K562 (cell line): ENCODE data around the gene BCKDK. TPM values are rescaled to one million over a fixed set of nuclear protein-coding genes. Genes with fewer than 3 reads are reported as not detected.

ENCODE experiments used
- ATAC-seq: fragments of 200-7000 bp; cut with Tn5 transposase; 3 replicates; pipeline ENCODE4 v1.9.1; 2020; ENCODE audit warnings: moderate library complexity
- BruUV-seq: library from RNA; stranded (reverse); fragments of 400-500 nt; replicated peaks from 2 replicates; lab custom pipeline; 2021; lab: Mats Ljungman, UMichigan
- CTCF ChIA-PET: fragments of 300-600 bp; formaldehyde crosslinking; extraction: SDS; loops from one replicate; lab custom pipeline; 2021; ENCODE audit warnings: low intra/inter-chr PET ratio; lab: Yijun Ruan, JAX
- POLR2A ChIA-PET: fragments of 300-600, 350-650 bp; sonication (Branson Sonifier 250); formaldehyde crosslinking; extraction: SDS; loops from one replicate; lab custom pipeline; 2021; ENCODE audit warnings: antibody characterized with exemption, inconsistent platforms; lab: Yijun Ruan, JAX
- DNase-seq, 4 experiments: peaks; one replicate each; pipeline versions ENCODE4 v3.0.0 to v3.0.0-alpha.2; 2011 to 2018; ENCODE audit warnings: low spot score in 3 of 4, mixed read lengths in 3 of 4; ENCODE audit errors: extremely low read depth in 1 of 4
- FAIRE-seq: peaks from 2 replicates; lab custom pipeline; 2011; peaks lifted over from hg19 to GRCh38; lab: Jason Lieb, UNC
- H2AFZ ChIP-seq: 2 replicates; pipeline ENCODE4 v1.6.0; 2011; ENCODE audit warnings: low read depth, low read length, control low read depth, inconsistent platforms
- H3K27ac ChIP-seq: fragments of 200-600 bp; 3 replicates; pipeline ENCODE4 v1.8.0; 2011; ENCODE audit warnings: low read depth, mild to moderate bottlenecking, control low read depth, inconsistent platforms, low read length, moderate library complexity, mixed read lengths; ENCODE audit errors: extremely low read depth
- H3K27me3 ChIP-seq, 2 experiments: fragments of 300-600 bp in 1 of 2; 2 replicates in 1 of 2; 3 replicates in 1 of 2; pipeline versions ENCODE4 v1.6.0 to v1.8.0; 2011; ENCODE audit warnings: inconsistent platforms in 2 of 2, low read length in 2 of 2, mild to moderate bottlenecking in 1 of 2, mixed read lengths in 1 of 2, moderate library complexity in 1 of 2; ENCODE audit not compliant: control insufficient read depth in 2 of 2, insufficient read depth in 2 of 2
- H3K36me3 ChIP-seq: fragments of 300-600 bp; 3 replicates; pipeline ENCODE4 v1.8.0; 2011; ENCODE audit warnings: mild to moderate bottlenecking, low read length, inconsistent platforms; ENCODE audit not compliant: control insufficient read depth, insufficient read depth
- H3K4me1 ChIP-seq, 2 experiments: fragments of 200-600 bp in 1 of 2; replicated peaks in 1 of 2; 2 replicates in 1 of 2; 3 replicates in 1 of 2; pipeline versions ENCODE4 v1.5.1 to v1.8.0; 2011; ENCODE audit warnings: inconsistent platforms in 2 of 2, low read length in 2 of 2, mild to moderate bottlenecking in 1 of 2, mixed read lengths in 1 of 2, moderate library complexity in 1 of 2; ENCODE audit not compliant: control insufficient read depth in 2 of 2, insufficient read depth in 2 of 2
- H3K4me2 ChIP-seq: 2 replicates; pipeline ENCODE4 v1.6.1; 2011; ENCODE audit warnings: low read length, control low read depth, inconsistent platforms, mixed read lengths; ENCODE audit not compliant: insufficient read depth
- H3K4me3 ChIP-seq: fragments of 200-600 bp; sonication (generic), shearing (Covaris generic); 2 replicates; pipeline ENCODE4 v1.5.1; 2016; ENCODE audit warnings: control low read depth, inconsistent platforms
- H3K79me2 ChIP-seq: fragments of 200-600 bp; 3 replicates; pipeline ENCODE4 v1.8.0; 2011; ENCODE audit warnings: low read length, inconsistent platforms; ENCODE audit not compliant: control insufficient read depth, insufficient read depth
- H3K9ac ChIP-seq, 2 experiments: 2 replicates each; pipeline versions ENCODE4 v1.6.0 to v1.6.1; 2011; ENCODE audit warnings: low read depth in 2 of 2, low read length in 2 of 2, control low read depth in 1 of 2, inconsistent platforms in 1 of 2, mild to moderate bottlenecking in 1 of 2, mixed read lengths in 1 of 2; ENCODE audit not compliant: insufficient read depth in 1 of 2
- H3K9me1 ChIP-seq: one replicate; pipeline ENCODE4 v1.6.0; 2011; ENCODE audit warnings: inconsistent platforms, mild to moderate bottlenecking, low read length, moderate library complexity; ENCODE audit not compliant: control insufficient read depth, insufficient read depth
- H3K9me3 ChIP-seq: replicated peaks from 2 replicates; pipeline ENCODE4 v1.5.1; 2011; ENCODE audit warnings: low read depth, low read length, inconsistent platforms; ENCODE audit not compliant: control insufficient read depth, insufficient read depth
- H4K20me1 ChIP-seq: replicated peaks from 2 replicates; pipeline ENCODE4 v1.6.1; 2011; ENCODE audit warnings: low read length, inconsistent platforms, mixed read lengths; ENCODE audit not compliant: control insufficient read depth, insufficient read depth
- C11orf30 ChIP-seq: fragments of 450-650 bp; IDR thresholded peaks from 2 replicates; pipeline ENCODE4 v1.6.1; 2016; ENCODE audit warnings: low read depth, mild to moderate bottlenecking
- MLLT1 ChIP-seq, 2 experiments: fragments of 450-650 bp; IDR thresholded peaks; 2 replicates each; pipeline ENCODE4 v1.6.1; 2016
- MXD1 ChIP-seq: fragments of 250-450 bp; sonication (Bioruptor Pico); IDR thresholded peaks from 2 replicates; pipeline ENCODE4 v1.8.0; 2021; ENCODE audit warnings: borderline replicate concordance, mild to moderate bottlenecking, moderate library complexity; ENCODE audit not compliant: poor library complexity, severe bottlenecking
- POLR2G ChIP-seq: fragments of 200-400 bp; formaldehyde crosslinking; IDR thresholded peaks from 2 replicates; pipeline ENCODE4 v1.6.1; 2017; ENCODE audit warnings: low read depth, mild to moderate bottlenecking, antibody characterized with exemption, low read length, moderate library complexity
- RBFOX2 ChIP-seq: fragments of 200-400 bp; formaldehyde crosslinking; IDR thresholded peaks from 2 replicates; pipeline ENCODE4 v1.6.1; 2017; ENCODE audit warnings: low read depth, mild to moderate bottlenecking, low read length, moderate library complexity
- WGBS: fragments of 100-300 bp; shearing (Covaris generic); methylation state at CpG from one replicate; pipeline ENCODE4 v1.1.6; 2016; ENCODE audit warnings: low coverage, mixed read lengths; ENCODE audit not compliant: insufficient coverage; ENCODE audit errors: missing lambda C conversion rate; 5-methylcytosine and 5-hydroxymethylcytosine counted together
- in situ Hi-C: fragments of 300-500 bp; cut with MboI; formaldehyde crosslinking; loops from 4 replicates; pipeline ENCODE4 v1.15.0; 2018; ENCODE audit warnings: inconsistent platforms, mixed read lengths
- intact Hi-C: fragments of 100-400 bp; cut with micrococcal nuclease; formaldehyde crosslinking; loops from 2 replicates; pipeline ENCODE4 v1.14.2; 2022
- polyA plus RNA-seq, 8 experiments: library from polyadenylated mRNA; depleted of rRNA in 4 of 8; stranded (reverse) in 5 of 8; unstranded in 3 of 8; fragments of >200 nt; fragmentation: Nextera tagmentation in 2 of 8; fragmentation: Illumina TruSeq in 1 of 8; extraction: Ambion mirVana in 2 of 8; extraction: Trizol in 1 of 8; gene quantifications; 2 replicates each; pipeline versions ENCODE4 v1.2.1 to v1.2.3, GENCODE V29; 2011 to 2014; ENCODE audit warnings: inconsistent platforms in 1 of 8, missing spikeins in 1 of 8
- total RNA-seq, 7 experiments: library from RNA; depleted of rRNA in 6 of 7; stranded (reverse); fragments of >200 nt in 6 of 7; fragmentation: Illumina TruSeq in 2 of 7; extraction: Trizol in 2 of 7; gene quantifications; 2 replicates each; pipeline versions ENCODE4 v1.2.1 to v1.2.3, GENCODE V29; 2011 to 2021; ENCODE audit warnings: low replicate concordance in 1 of 7

Gene BCKDK
- total and polyA plus RNA-seq, 9 of the 15 experiments (the other 6 are each of a cell fraction or from before 2014, with no cell fraction given) = 0.58 to 34.8 (median 13.1) TPM

GRCh38 chr16:31131841-31132271 lies 23.7 kb downstream of the BCKDK start:
- no peak overlapping the region for H3K4me2 ChIP-seq
- H3K4me3 ChIP-seq = no peak overlapping the region
- POLR2A ChIA-PET = interaction anchor here (0.9 to 2.4 kb wide), 4 partner anchors 9 to 51 kb away, joined by 3 to 9 read pairs (median 4); partner anchors contain the start of gene FUS
- TF ChIP-seq RBFOX2 (0 out of 2 replicates have a peak, but pooled peaks have one; percentile 27), C11orf30 (no peak)
- TF ChIP-seq, all 486 proteins: peak for 1
- Histone ChIP-seq H2AFZ (no peak overlapping the region), H4K20me1 (no peaks in the 10 kb centered on the region), H3K9me1 (no peaks in the 10 kb centered on the region), H3K9ac (no peak overlapping the region), H3K9me3 (no peaks in the 10 kb centered on the region), H3K4me1 (peaks cover 50 to 97% of the 10 kb centered on the region in 2 experiments), H3K27ac (no peak overlapping the region), H3K79me2 (no peaks in the 10 kb centered on the region), H3K27me3 (no peaks in the 10 kb centered on the region), H3K36me3 (peaks cover 49% of the 10 kb centered on the region; the same call in 2 of the 3 replicates)
- intact Hi-C loops (no loop called here), in situ Hi-C loops (no loop called here)
- no TSS peak for BruUV-seq
- no peak for ATAC-seq
- FAIRE-seq = no peak
- 71% methylated on average over 5 of the region's 5 CpGs for WGBS
- CTCF ChIA-PET = no interaction called here
- no peak for DNase-seq

GRCh38 chr16:31132303-31132979 lies 24.3 kb downstream of the BCKDK start:
- Histone ChIP-seq H4K20me1 (no peaks in the 10 kb centered on the region), H3K9me1 (no peaks in the 10 kb centered on the region), H3K4me1 (peaks cover 50 to 92% of the 10 kb centered on the region in 2 experiments), H2AFZ (no peak overlapping the region), H3K79me2 (no peaks in the 10 kb centered on the region), H3K9me3 (no peaks in the 10 kb centered on the region), H3K9ac (0 out of 4 replicates have a peak overlapping the region, but pooled peaks of 1 of the 2 experiments have one; percentile 50), H3K4me3 (no peak overlapping the region), H3K27me3 (no peaks in the 10 kb centered on the region), H3K36me3 (peaks cover 43% of the 10 kb centered on the region; the same call in 2 of the 3 replicates), H3K27ac (no peak overlapping the region), H3K4me2 (no peak overlapping the region)
- BruUV-seq = no TSS peak
- POLR2A ChIA-PET = interaction anchor here (0.9 to 2.4 kb wide), 5 partner anchors 10 to 50 kb away, joined by 3 to 9 read pairs (median 5); partner anchors contain the start of gene FUS
- 81% methylated on average over 19 of the region's 20 CpGs for WGBS
- TF ChIP-seq POLR2G (peak; percentile 70), MLLT1 (IDR thresholded peaks at IDR 0.05) (0 out of 4 replicates have a peak, but pooled peaks of 1 of the 2 experiments have one; percentile 24), MXD1 (no peak), RBFOX2 (peak; percentile 44; the same call in 1 of the 2 replicates)
- intact Hi-C loops = no loop called here
- FAIRE-seq (no peak), ATAC-seq (no peak), DNase-seq (no peak)
- CTCF ChIA-PET = no interaction called here
- in situ Hi-C loops = no loop called here
